ENCODE data around the gene TOX3.

The TOX3 gene

GRCh38 chr16:52544703-52545102, 2.2 kb downstream of the TOX3 start:
- H3K27ac ChIP-seq, result no peak overlapping the region
- POLR2A ChIA-PET (ENCODE audit: low non-redundant PET), result no interaction called here
- no peak for DNase-seq (ENCODE audit: low spot score)
- TF ChIP-seq CTCF (conservative IDR thresholded peaks at IDR 0.05; ENCODE audit: low read depth), result no peak
- CTCF ChIA-PET, result no interaction called here

- POLR2A ChIA-PET (ENCODE audit: low non-redundant PET), result no interaction called here
- no peak for DNase-seq (ENCODE audit: low spot score)
Measured at GRCh38 chr16:52543654-52544053, 3.3 kb downstream of the TOX3 start.

DNA sequence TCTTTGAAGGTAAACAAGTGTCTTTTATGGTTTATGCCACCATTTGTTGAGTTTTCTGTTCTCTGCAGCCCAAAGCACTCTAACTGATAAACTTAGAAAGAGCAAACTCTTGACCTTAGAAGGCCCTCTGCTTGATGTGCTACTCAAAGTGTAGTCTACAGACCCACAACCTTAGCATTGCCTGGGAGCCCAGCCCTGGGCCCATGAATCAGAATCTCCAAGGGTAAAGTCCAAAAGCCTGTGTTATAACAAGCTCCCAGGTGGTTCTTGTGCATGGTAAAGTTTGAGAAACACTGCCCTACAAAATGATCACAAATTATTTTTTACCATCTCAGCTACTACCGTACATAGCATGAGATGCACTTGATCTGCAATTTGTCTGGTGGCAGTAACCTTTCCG, 6.0 kb downstream of the TOX3 start:
- no peak for DNase-seq (ENCODE audit: low spot score)
- POLR2A ChIA-PET (ENCODE audit: low non-redundant PET), result no interaction called here
- TF ChIP-seq CTCF (conservative IDR thresholded peaks at IDR 0.05; ENCODE audit: low read depth), result no peak
- no peak overlapping the region for H3K27ac ChIP-seq
- CTCF ChIA-PET, result no interaction called here

More at GRCh38 chr16:52543654-52544053, 3.3 kb downstream of the TOX3 start:
- no peak for TF ChIP-seq CTCF (conservative IDR thresholded peaks at IDR 0.05; ENCODE audit: low read depth)
- CTCF ChIA-PET, result no interaction called here
- no peak overlapping the region for H3K27ac ChIP-seq

DNA sequence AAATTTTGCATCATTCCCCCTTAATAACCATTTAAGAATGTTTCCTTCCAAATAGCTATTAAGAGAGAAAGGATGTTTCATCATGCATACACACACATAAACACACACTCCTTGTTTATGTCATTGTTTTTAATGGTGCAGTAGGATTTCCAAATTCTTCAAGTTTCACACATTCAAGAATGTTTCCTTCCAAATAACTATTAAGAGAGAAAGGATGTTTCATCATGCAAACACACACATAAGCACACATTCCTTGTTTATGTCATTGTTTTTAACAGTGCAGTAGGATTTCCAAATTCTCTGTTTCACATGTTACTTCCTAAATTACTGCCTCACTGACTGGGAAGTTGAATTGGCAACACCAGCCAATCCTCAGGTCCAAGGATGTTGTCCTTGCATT, 7.8 kb downstream of the TOX3 start:
- no peak for TF ChIP-seq CTCF (conservative IDR thresholded peaks at IDR 0.05; ENCODE audit: low read depth)
- no peak for DNase-seq (ENCODE audit: low spot score)
- no peak overlapping the region for H3K27ac ChIP-seq
- POLR2A ChIA-PET (ENCODE audit: low non-redundant PET), result no interaction called here
- CTCF ChIA-PET, result no interaction called here

GRCh38 chr16:52538511-52538910, 8.4 kb downstream of the TOX3 start:
- TF ChIP-seq CTCF (conservative IDR thresholded peaks at IDR 0.05; ENCODE audit: low read depth), result no peak
- ChIA-PET POLR2A (ENCODE audit: low non-redundant PET) (no interaction called here), CTCF (no interaction called here)
- no peak overlapping the region for H3K27ac ChIP-seq
- DNase-seq (ENCODE audit: low spot score), result no peak

DNA sequence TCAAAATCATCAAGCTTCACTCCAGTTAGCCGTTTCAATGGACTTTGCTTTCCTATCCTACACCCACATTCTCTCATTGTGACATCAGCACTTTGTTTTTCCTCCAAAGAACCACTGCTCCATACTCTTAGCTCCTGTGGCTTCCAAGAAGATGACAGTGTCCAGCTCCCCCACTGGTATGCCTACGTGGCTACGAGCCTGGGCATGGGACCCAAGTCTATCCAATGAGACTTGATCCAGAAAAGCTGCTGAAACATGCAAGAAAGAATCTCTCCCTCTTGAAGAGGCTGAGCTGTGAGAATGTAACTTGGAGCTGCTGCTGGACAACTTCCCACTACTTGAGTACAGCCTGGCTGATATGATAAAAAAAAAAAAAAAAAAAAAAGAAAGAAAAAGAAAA, 9.4 kb downstream of the TOX3 start:
- H3K27ac ChIP-seq, result no peak overlapping the region
- CTCF ChIA-PET, result no interaction called here
- no peak for TF ChIP-seq CTCF (conservative IDR thresholded peaks at IDR 0.05; ENCODE audit: low read depth)
- POLR2A ChIA-PET (ENCODE audit: low non-redundant PET), result interaction anchor here (0.6 kb wide), 1 partner anchor 10 kb away, joined by 4 read pairs; the partner anchor contains the start of gene TOX3
- no peak for DNase-seq (ENCODE audit: low spot score)

- ChIA-PET POLR2A (ENCODE audit: low non-redundant PET) (no interaction called here), CTCF (no interaction called here)
- no peak for DNase-seq (ENCODE audit: low spot score)
- no peak overlapping the region for H3K27ac ChIP-seq
- no peak for TF ChIP-seq CTCF (conservative IDR thresholded peaks at IDR 0.05; ENCODE audit: low read depth)
Measured at GRCh38 chr16:52535076-52535475, 11.9 kb downstream of the TOX3 start.

Measured in RWPE1 (cell line).